Dermis blood vessel endothelial cell (primary cell): ENCODE measurements around the gene PRTFDC1. TPM values are rescaled to one million over a fixed set of nuclear protein-coding genes. Genes with fewer than 3 reads are reported as not detected.
"Not testable (repeated sequence)": the region's sequence is repeated elsewhere in the genome, so short reads cannot be mapped to it uniquely, and the experiment has no call there.

ENCODE experiments used
- DNase-seq: peaks from one replicate; pipeline ENCODE4 v3.0.0; 2010
- total RNA-seq: library from RNA; depleted of rRNA; stranded (reverse); fragments of >200 nt; gene quantifications from 2 replicates; pipeline ENCODE4 v1.2.3, GENCODE V29; 2014

Gene PRTFDC1
- total RNA-seq, 1 donor from 2014 or later, result 8.0 TPM

DNA sequence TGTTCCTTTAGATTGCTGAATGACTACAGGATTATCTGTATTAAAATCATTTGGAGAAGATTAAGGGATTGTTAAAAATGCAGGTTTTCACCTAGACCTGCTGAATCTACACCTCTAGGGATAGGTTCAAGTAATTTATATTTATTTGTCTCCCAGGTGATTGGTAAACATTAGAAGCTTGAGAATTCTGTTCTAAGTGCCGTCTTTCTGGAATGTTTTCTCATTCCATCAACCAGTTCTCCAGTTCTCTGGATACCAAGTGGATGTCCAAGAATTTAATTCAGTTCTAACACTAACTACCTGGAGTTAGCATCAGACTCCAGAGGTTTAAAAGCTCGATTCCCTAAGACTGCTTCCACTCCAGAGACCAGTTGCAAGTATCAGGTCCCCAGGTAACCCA is 110.9 kb downstream of the PRTFDC1 start:
- no peak for DNase-seq

DNA sequence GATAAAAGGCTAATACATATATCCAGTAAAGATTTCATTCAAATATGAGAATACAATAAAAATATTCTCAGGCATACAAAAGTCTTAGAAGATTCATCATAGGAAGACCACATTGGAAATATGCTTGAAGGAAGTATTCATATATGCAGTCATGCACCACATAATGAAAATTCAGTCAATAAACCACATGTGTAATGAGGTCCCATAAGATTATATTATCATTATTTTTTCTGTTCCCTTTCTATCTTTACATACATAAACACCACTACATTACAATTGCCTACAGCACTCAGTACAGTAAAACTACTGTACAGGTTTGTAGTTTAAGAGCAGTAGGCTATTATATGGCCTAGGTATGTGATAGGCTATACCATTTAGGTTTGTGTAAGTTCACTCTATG is 111.6 kb downstream of the PRTFDC1 start:
- DNase-seq, result no peak

GRCh38 chr10:24837781-24838180 is 114.6 kb downstream of the PRTFDC1 start:
- DNase-seq, result not testable (repeated sequence)

DNA sequence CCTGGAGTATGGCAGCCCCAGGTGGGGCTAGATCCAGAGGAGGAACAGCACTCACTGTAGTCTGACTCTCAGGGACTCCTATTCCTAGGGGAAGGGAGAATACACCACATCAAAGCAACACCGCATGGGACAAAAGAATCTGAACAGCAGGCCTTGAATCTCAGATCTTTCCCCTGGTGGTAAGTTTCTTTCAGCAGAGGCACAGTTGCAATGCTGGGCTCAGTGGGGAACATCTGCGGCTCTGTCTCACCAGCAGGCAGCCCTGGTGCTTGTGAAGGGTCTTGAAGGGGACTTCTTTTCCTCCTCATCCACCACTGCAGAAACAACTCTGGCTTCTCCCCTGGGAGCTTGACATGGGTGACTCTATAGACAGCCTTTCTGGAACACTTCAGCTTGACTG is 117.5 kb downstream of the PRTFDC1 start:
- DNase-seq, result no peak

- DNase-seq, result peak; percentile 60
These were observed 126.4 kb downstream of the PRTFDC1 start for GRCh38 chr10:24826009-24826408.

- DNase-seq, result no peak
These were observed 126.9 kb downstream of the PRTFDC1 start for GRCh38 chr10:24825551-24825950.

- no peak for DNase-seq
These were observed 127.9 kb downstream of the PRTFDC1 start for GRCh38 chr10:24824536-24824935.

DNA sequence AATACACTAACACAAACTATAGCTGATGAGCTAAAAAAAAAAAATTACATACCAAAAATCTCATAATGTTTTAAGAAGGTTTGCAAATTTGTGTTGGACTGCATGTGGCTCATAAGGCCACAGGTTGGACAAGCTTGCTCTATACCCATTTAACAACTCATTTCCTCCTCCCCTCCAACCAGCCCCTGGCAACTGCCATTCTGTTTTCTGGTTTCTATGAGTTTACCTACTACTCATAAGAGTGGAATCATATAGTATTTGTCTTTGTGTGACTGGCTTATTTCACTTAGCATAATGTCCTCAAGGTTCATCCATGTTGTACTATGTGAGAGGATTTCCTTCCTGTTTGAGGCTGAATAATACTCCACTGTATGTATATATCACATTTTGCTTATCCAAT is 128.3 kb downstream of the PRTFDC1 start:
- DNase-seq, result no peak

DNA sequence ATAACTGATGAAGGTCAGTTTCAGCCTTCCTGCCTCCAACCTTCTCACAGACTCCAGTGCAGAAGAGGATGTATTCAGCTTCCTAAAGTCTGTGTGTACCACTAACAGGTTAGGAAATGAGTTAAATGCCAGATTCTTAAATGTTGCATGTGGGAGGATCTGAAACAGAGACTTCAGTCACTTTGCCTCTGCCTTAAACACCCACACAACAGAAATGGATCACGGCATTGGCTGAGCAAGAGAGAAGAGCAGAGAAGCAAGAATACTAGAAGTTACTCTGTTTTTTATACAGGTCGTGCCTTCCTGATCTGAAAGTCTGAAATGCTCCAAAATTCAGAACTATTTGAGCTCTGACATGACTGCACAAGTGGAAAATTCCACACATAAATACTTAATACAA is 129.8 kb downstream of the PRTFDC1 start:
- no peak for DNase-seq

DNA sequence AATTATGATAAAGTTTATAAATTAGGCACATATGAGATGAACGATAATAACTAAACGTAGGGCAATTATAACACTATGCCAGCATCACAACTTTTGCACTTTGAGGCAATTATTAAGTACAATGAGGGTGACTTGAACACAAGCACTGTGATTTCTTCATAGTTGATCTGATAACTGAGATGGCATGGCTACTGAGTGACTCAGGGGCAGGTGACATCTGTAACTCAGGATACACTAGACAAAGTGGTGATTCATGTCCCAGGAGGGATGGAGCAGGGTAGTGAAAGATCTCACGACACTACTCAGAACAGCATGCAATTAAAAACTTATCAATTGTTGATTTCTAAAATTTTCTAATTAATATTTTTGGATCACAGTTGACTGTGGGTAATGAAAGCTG is 130.4 kb downstream of the PRTFDC1 start:
- DNase-seq, result peak; percentile 20

GRCh38 chr10:24816868-24817396 is 135.5 kb downstream of the PRTFDC1 start:
- no peak for DNase-seq

GRCh38 chr10:24814568-24815313 is 137.7 kb downstream of the PRTFDC1 start:
- peak; percentile 49 for DNase-seq

- no peak for DNase-seq
These were observed 138.6 kb downstream of the PRTFDC1 start for GRCh38 chr10:24813856-24814255.

DNA sequence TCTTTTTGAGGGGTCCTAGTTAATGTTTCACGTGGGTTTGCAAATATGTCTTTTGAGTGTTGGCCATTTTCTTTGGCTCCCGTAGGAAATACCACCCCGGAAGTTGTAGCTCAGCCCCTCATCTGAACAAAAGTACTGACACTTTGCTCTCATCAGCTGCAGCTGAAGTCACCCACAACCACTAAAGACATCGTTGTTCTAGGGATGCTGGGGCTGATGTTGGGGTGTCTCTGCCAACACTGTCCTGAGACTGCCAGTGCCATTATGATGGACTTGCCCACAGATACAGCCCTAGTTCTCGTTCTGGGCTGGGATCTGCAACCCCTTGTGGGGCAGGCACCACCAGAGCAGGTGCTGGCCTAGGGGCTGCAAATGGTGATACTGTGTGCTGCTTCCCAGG is 146.1 kb downstream of the PRTFDC1 start:
- DNase-seq, result no peak

- no peak for DNase-seq
These were observed 147.4 kb downstream of the PRTFDC1 start for GRCh38 chr10:24804956-24805355.

GRCh38 chr10:24804392-24804791 is 148.0 kb downstream of the PRTFDC1 start:
- no peak for DNase-seq

GRCh38 chr10:24802378-24802777 is 150.0 kb downstream of the PRTFDC1 start:
- DNase-seq, result no peak

- no peak for DNase-seq
These were observed 151.5 kb downstream of the PRTFDC1 start for GRCh38 chr10:24800861-24801260.

Other genes with a start within 250 kb of the PRTFDC1 start
- gene ARHGAP21, start 228.7 kb downstream of the PRTFDC1 start, total RNA-seq, result 92.2 and 118 TPM in 2 replicates
- 0.09 and 0.17 TPM in 2 replicates for gene ENKUR, start 63.6 kb upstream of the PRTFDC1 start, total RNA-seq
- 2.9 and 4.3 TPM in 2 replicates for gene THNSL1, start 64.0 kb upstream of the PRTFDC1 start, total RNA-seq
- not detected in 2 replicates for gene GPR158, start 222.4 kb upstream of the PRTFDC1 start, total RNA-seq